GM23338 (cell line): ENCODE results near the gene GNG12. TPM values are rescaled to one million over a fixed set of nuclear protein-coding genes. Genes with fewer than 3 reads are reported as not detected.

ENCODE experiments used
- ATAC-seq: fragments of 200-7000 bp; cut with Tn5 transposase; 3 replicates; pipeline ENCODE4 v1.9.1; 2020
- DNase-seq: peaks from one replicate; pipeline ENCODE4 v3.0.0-alpha.2; 2015; ENCODE audit warnings: low spot score
- H2AFZ ChIP-seq: fragments of 200-600 bp; sonication (generic); 2 replicates; pipeline ENCODE4 v1.8.0; 2016; ENCODE audit warnings: antibody characterized with exemption, mild to moderate bottlenecking, moderate library complexity
- H3F3A ChIP-seq: fragments of 200-600 bp; sonication (generic); replicated peaks from 2 replicates; pipeline ENCODE4 v1.8.0; 2017; ENCODE audit warnings: antibody characterized with exemption, mixed run types, low read depth
- H3K27ac ChIP-seq: fragments of 200-600 bp; sonication (generic); 2 replicates; pipeline ENCODE4 v1.6.1; 2016; ENCODE audit warnings: low read depth
- H3K27me3 ChIP-seq: fragments of 200-600 bp; sonication (generic); 2 replicates; pipeline ENCODE4 v1.8.0; 2016; ENCODE audit warnings: mild to moderate bottlenecking, mixed run types, moderate library complexity; ENCODE audit not compliant: insufficient read depth
- H3K36me3 ChIP-seq: fragments of 200-600 bp; sonication (generic); 2 replicates; pipeline ENCODE4 v1.8.0; 2016; ENCODE audit warnings: mild to moderate bottlenecking; ENCODE audit not compliant: insufficient read depth
- H3K4me1 ChIP-seq: fragments of 200-600 bp; sonication (generic); 2 replicates; pipeline ENCODE4 v1.8.0; 2016; ENCODE audit warnings: mild to moderate bottlenecking, moderate library complexity; ENCODE audit not compliant: insufficient read depth
- H3K4me2 ChIP-seq: fragments of 200-600 bp; sonication (generic); 2 replicates; pipeline ENCODE4 v1.7.1; 2017; ENCODE audit warnings: mixed run types
- H3K4me3 ChIP-seq: fragments of 200-600 bp; sonication (generic); 2 replicates; pipeline ENCODE4 v1.6.1; 2016; ENCODE audit warnings: mixed run types
- H3K79me2 ChIP-seq: fragments of 200-600 bp; sonication (generic); replicated peaks from 2 replicates; pipeline ENCODE4 v1.8.0; 2017; ENCODE audit warnings: mild to moderate bottlenecking; ENCODE audit not compliant: insufficient read depth
- H3K9me2 ChIP-seq: fragments of 200-600 bp; sonication (generic); 2 replicates; pipeline ENCODE4 v1.8.0; 2017; ENCODE audit not compliant: insufficient read depth
- H4K20me1 ChIP-seq: fragments of 200-600 bp; sonication (generic); replicated peaks from 2 replicates; pipeline ENCODE4 v1.8.0; 2017; ENCODE audit warnings: mild to moderate bottlenecking; ENCODE audit not compliant: insufficient read depth
- H3K27ac Mint-ChIP-seq: 2 replicates; pipeline ENCODE4 v1.8.0; 2020; ENCODE audit warnings: inconsistent platforms, mild to moderate bottlenecking, moderate library complexity, mixed read lengths
- H3K27me3 Mint-ChIP-seq: 3 replicates; pipeline ENCODE4 v1.8.0; 2022; ENCODE audit warnings: low read depth, mild to moderate bottlenecking, moderate library complexity, mixed read lengths, inconsistent platforms; ENCODE audit not compliant: insufficient read depth, poor library complexity
- H3K36me3 Mint-ChIP-seq: 3 replicates; pipeline ENCODE4 v1.8.0; 2021; ENCODE audit warnings: low read depth, mild to moderate bottlenecking, inconsistent platforms, moderate library complexity, mixed read lengths
- H3K4me1 Mint-ChIP-seq: 3 replicates; pipeline ENCODE4 v1.8.0; 2020; ENCODE audit warnings: mild to moderate bottlenecking, inconsistent platforms, mixed read lengths
- H3K4me3 Mint-ChIP-seq: 3 replicates; pipeline ENCODE4 v1.8.0; 2021; ENCODE audit warnings: moderate library complexity, mild to moderate bottlenecking, inconsistent platforms, mixed read lengths
- H3K9me3 Mint-ChIP-seq: 3 replicates; pipeline ENCODE4 v1.8.0; 2020; ENCODE audit warnings: moderate library complexity, mild to moderate bottlenecking, inconsistent platforms, mixed read lengths
- CREB1 ChIP-seq: fragments of 250-450 bp; sonication (Bioruptor Pico); IDR thresholded peaks from 2 replicates; pipeline ENCODE4 v1.5.0; 2020; ENCODE audit warnings: low read depth, mild to moderate bottlenecking, moderate library complexity
- EZH2 ChIP-seq: fragments of 200-600 bp; sonication (generic); IDR thresholded peaks from one replicate; pipeline ENCODE4 v1.8.0; 2017; ENCODE audit warnings: antibody characterized with exemption, mild to moderate bottlenecking, low read depth; ENCODE audit not compliant: unreplicated experiment
- EZH2phosphoT487 ChIP-seq: fragments of 200-600 bp; sonication (generic); IDR thresholded peaks from one replicate; pipeline ENCODE4 v1.8.1; 2018; ENCODE audit warnings: antibody characterized with exemption; ENCODE audit not compliant: unreplicated experiment
- JUNB ChIP-seq: IDR thresholded peaks from one replicate; pipeline ENCODE4 v1.6.1; 2016; ENCODE audit warnings: antibody characterized with exemption; ENCODE audit not compliant: unreplicated experiment
- NANOG ChIP-seq: IDR thresholded peaks from 2 replicates; pipeline ENCODE4 v1.6.1; 2016; ENCODE audit warnings: antibody characterized with exemption, borderline replicate concordance
- STAT1 ChIP-seq: IDR thresholded peaks from one replicate; pipeline ENCODE4 v1.6.1; 2016; ENCODE audit warnings: antibody characterized with exemption; ENCODE audit not compliant: unreplicated experiment
- ZNF114 ChIP-seq: fragments of 250-450 bp; sonication (Bioruptor Pico); IDR thresholded peaks from 2 replicates; pipeline ENCODE4 v1.5.0; 2020; ENCODE audit warnings: mild to moderate bottlenecking, moderate library complexity
- ZNF331 ChIP-seq: fragments of 250-450 bp; sonication (Bioruptor Pico); IDR thresholded peaks from 2 replicates; pipeline ENCODE4 v1.5.0; 2020; ENCODE audit warnings: low read depth, mild to moderate bottlenecking, moderate library complexity
- polyA plus RNA-seq: library from polyadenylated mRNA; unstranded; fragments of >200 nt; fragmentation: Nextera tagmentation; extraction: Ambion mirVana; gene quantifications from 2 replicates; pipeline ENCODE4 v1.2.1, GENCODE V29; 2016
- total RNA-seq: library from RNA; depleted of rRNA; stranded (reverse); fragments of >200 nt; shearing (Covaris generic); gene quantifications from 2 replicates; pipeline ENCODE4 v1.2.3, GENCODE V29; 2014
- TF ChIP-seq, protein P1 (sequence below): IDR thresholded peaks from one replicate; pipeline ENCODE4 v1.6.1; 2018; ENCODE audit warnings: antibody characterized with exemption; ENCODE audit not compliant: unreplicated experiment
- TF ChIP-seq, protein P2 (sequence below): fragments of 250-450 bp; sonication (Bioruptor Pico); IDR thresholded peaks from 2 replicates; pipeline ENCODE4 v1.5.0; 2020; ENCODE audit warnings: mild to moderate bottlenecking, moderate library complexity
- TF ChIP-seq, protein P3 (sequence below), 2 experiments: fragments of 200-600 bp in 1 of 2; sonication (generic) in 1 of 2; conservative IDR thresholded peaks; 2 replicates each; pipeline versions ENCODE4 v1.5.1 to v1.6.1; 2016 to 2017; ENCODE audit warnings: antibody characterized with exemption in 2 of 2, low read depth in 2 of 2, mild to moderate bottlenecking in 2 of 2, moderate library complexity in 1 of 2

GNG12 gene
- total and polyA plus RNA-seq, 2 experiments from 2014 or later: 13.4 to 33.0 TPM

DNA sequence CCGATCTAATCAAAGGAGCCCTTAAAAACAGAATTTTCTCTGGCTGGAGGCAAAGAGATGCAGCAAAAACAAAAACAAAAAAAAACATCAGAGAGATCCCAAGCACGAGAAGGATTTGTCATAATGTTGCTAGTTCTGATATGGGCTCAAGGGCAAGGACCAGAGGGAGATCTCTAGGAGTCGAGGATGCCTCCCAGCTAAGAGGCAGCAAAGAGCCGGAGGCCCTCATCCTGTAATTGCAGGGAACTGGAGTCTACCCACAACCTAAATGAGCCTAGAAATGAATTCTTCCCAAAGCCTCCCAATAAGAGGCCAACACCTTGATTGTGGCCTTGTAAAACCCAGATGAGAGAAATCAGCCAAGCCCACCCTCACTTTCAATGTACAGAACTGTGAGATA lies 12.0 kb downstream of the GNG12 start:
- Mint-ChIP-seq H3K27ac (no peak overlapping the region), H3K27me3 (peaks cover 4% of the 10 kb centered on the region), H3K9me3 (peaks cover 18% of the 10 kb centered on the region), H3K4me3 (no peak overlapping the region), H3K36me3 (peaks cover 19% of the 10 kb centered on the region), H3K4me1 (peaks cover 47% of the 10 kb centered on the region)
- DNase-seq (no peak), ATAC-seq (no peak)
- H3K27ac ChIP-seq: no peak overlapping the region
- no peak overlapping the region for H3K4me3 ChIP-seq
- H3F3A ChIP-seq: no peaks in the 10 kb centered on the region
- no peaks in the 10 kb centered on the region for H3K27me3 ChIP-seq
- H3K4me1 ChIP-seq: peaks cover 42% of the 10 kb centered on the region
- no peak for TF ChIP-seq ZNF331 (CRISPR knock-in tag)
- no peak for TF ChIP-seq CREB1 (CRISPR knock-in tag)
- TF ChIP-seq, protein P1, sequence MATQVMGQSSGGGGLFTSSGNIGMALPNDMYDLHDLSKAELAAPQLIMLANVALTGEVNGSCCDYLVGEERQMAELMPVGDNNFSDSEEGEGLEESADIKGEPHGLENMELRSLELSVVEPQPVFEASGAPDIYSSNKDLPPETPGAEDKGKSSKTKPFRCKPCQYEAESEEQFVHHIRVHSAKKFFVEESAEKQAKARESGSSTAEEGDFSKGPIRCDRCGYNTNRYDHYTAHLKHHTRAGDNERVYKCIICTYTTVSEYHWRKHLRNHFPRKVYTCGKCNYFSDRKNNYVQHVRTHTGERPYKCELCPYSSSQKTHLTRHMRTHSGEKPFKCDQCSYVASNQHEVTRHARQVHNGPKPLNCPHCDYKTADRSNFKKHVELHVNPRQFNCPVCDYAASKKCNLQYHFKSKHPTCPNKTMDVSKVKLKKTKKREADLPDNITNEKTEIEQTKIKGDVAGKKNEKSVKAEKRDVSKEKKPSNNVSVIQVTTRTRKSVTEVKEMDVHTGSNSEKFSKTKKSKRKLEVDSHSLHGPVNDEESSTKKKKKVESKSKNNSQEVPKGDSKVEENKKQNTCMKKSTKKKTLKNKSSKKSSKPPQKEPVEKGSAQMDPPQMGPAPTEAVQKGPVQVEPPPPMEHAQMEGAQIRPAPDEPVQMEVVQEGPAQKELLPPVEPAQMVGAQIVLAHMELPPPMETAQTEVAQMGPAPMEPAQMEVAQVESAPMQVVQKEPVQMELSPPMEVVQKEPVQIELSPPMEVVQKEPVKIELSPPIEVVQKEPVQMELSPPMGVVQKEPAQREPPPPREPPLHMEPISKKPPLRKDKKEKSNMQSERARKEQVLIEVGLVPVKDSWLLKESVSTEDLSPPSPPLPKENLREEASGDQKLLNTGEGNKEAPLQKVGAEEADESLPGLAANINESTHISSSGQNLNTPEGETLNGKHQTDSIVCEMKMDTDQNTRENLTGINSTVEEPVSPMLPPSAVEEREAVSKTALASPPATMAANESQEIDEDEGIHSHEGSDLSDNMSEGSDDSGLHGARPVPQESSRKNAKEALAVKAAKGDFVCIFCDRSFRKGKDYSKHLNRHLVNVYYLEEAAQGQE: no peak
- no peak for TF ChIP-seq JUNB
- TF ChIP-seq NANOG: no peak
- TF ChIP-seq STAT1: no peak
- TF ChIP-seq, protein P2, sequence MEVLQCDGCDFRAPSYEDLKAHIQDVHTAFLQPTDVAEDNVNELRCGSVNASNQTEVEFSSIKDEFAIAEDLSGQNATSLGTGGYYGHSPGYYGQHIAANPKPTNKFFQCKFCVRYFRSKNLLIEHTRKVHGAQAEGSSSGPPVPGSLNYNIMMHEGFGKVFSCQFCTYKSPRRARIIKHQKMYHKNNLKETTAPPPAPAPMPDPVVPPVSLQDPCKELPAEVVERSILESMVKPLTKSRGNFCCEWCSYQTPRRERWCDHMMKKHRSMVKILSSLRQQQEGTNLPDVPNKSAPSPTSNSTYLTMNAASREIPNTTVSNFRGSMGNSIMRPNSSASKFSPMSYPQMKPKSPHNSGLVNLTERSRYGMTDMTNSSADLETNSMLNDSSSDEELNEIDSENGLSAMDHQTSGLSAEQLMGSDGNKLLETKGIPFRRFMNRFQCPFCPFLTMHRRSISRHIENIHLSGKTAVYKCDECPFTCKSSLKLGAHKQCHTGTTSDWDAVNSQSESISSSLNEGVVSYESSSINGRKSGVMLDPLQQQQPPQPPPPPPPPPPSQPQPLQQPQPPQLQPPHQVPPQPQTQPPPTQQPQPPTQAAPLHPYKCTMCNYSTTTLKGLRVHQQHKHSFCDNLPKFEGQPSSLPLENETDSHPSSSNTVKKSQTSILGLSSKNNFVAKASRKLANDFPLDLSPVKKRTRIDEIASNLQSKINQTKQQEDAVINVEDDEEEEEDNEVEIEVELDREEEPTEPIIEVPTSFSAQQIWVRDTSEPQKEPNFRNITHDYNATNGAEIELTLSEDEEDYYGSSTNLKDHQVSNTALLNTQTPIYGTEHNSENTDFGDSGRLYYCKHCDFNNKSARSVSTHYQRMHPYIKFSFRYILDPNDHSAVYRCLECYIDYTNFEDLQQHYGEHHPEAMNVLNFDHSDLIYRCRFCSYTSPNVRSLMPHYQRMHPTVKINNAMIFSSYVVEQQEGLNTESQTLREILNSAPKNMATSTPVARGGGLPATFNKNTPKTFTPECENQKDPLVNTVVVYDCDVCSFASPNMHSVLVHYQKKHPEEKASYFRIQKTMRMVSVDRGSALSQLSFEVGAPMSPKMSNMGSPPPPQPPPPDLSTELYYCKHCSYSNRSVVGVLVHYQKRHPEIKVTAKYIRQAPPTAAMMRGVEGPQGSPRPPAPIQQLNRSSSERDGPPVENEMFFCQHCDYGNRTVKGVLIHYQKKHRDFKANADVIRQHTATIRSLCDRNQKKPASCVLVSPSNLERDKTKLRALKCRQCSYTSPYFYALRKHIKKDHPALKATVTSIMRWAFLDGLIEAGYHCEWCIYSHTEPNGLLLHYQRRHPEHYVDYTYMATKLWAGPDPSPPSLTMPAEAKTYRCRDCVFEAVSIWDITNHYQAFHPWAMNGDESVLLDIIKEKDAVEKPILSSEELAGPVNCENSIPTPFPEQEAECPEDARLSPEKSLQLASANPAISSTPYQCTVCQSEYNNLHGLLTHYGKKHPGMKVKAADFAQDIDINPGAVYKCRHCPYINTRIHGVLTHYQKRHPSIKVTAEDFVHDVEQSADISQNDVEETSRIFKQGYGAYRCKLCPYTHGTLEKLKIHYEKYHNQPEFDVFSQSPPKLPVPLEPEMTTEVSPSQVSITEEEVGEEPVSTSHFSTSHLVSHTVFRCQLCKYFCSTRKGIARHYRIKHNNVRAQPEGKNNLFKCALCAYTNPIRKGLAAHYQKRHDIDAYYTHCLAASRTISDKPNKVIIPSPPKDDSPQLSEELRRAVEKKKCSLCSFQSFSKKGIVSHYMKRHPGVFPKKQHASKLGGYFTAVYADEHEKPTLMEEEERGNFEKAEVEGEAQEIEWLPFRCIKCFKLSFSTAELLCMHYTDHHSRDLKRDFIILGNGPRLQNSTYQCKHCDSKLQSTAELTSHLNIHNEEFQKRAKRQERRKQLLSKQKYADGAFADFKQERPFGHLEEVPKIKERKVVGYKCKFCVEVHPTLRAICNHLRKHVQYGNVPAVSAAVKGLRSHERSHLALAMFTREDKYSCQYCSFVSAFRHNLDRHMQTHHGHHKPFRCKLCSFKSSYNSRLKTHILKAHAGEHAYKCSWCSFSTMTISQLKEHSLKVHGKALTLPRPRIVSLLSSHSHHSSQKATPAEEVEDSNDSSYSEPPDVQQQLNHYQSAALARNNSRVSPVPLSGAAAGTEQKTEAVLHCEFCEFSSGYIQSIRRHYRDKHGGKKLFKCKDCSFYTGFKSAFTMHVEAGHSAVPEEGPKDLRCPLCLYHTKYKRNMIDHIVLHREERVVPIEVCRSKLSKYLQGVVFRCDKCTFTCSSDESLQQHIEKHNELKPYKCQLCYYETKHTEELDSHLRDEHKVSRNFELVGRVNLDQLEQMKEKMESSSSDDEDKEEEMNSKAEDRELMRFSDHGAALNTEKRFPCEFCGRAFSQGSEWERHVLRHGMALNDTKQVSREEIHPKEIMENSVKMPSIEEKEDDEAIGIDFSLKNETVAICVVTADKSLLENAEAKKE (CRISPR knock-in tag): no peak
- no peak for TF ChIP-seq ZNF114 (CRISPR knock-in tag)
- no peak for TF ChIP-seq EZH2
- TF ChIP-seq, protein P3, sequence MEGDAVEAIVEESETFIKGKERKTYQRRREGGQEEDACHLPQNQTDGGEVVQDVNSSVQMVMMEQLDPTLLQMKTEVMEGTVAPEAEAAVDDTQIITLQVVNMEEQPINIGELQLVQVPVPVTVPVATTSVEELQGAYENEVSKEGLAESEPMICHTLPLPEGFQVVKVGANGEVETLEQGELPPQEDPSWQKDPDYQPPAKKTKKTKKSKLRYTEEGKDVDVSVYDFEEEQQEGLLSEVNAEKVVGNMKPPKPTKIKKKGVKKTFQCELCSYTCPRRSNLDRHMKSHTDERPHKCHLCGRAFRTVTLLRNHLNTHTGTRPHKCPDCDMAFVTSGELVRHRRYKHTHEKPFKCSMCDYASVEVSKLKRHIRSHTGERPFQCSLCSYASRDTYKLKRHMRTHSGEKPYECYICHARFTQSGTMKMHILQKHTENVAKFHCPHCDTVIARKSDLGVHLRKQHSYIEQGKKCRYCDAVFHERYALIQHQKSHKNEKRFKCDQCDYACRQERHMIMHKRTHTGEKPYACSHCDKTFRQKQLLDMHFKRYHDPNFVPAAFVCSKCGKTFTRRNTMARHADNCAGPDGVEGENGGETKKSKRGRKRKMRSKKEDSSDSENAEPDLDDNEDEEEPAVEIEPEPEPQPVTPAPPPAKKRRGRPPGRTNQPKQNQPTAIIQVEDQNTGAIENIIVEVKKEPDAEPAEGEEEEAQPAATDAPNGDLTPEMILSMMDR (conservative IDR thresholded peaks at IDR 0.05; ENCODE audit: low read depth in 2 of 2): no peak
- TF ChIP-seq EZH2phosphoT487: no peak
- no peak overlapping the region for H3K4me2 ChIP-seq
- no peak overlapping the region for H2AFZ ChIP-seq
- no peaks in the 10 kb centered on the region; the same call in none of the 2 replicates for H3K9me2 ChIP-seq
- no peaks in the 10 kb centered on the region for H4K20me1 ChIP-seq
- no peaks in the 10 kb centered on the region for H3K36me3 ChIP-seq
- H3K79me2 ChIP-seq: peaks cover 38% of the 10 kb centered on the region
